Activated naive CD8-positive, alpha-beta T cell treated with anti-CD3 and anti-CD28 coated beads for 36 hours (primary cell): Measurements from ENCODE around the gene LRATD1. TPM values are rescaled to one million over a fixed set of nuclear protein-coding genes. Genes with fewer than 3 reads are reported as not detected.

ENCODE experiments used
- DNase-seq: peaks from one replicate; pipeline ENCODE4 v3.0.0; 2021
- H3K27ac Mint-ChIP-seq: one replicate; pipeline ENCODE4 v1.8.0; 2022; ENCODE audit warnings: mild to moderate bottlenecking, moderate library complexity, mixed read lengths
- H3K27me3 Mint-ChIP-seq: one replicate; pipeline ENCODE4 v1.8.0; 2022; ENCODE audit warnings: mild to moderate bottlenecking, mixed read lengths
- H3K36me3 Mint-ChIP-seq: one replicate; pipeline ENCODE4 v1.8.0; 2021; ENCODE audit warnings: mild to moderate bottlenecking, mixed read lengths
- H3K4me1 Mint-ChIP-seq: one replicate; pipeline ENCODE4 v1.8.0; 2021; ENCODE audit warnings: mixed read lengths
- H3K4me3 Mint-ChIP-seq: one replicate; pipeline ENCODE4 v1.8.0; 2022; ENCODE audit warnings: mild to moderate bottlenecking, moderate library complexity, mixed read lengths
- H3K9me3 Mint-ChIP-seq: one replicate; pipeline ENCODE4 v1.8.0; 2022; ENCODE audit warnings: mixed read lengths
- total RNA-seq, 2 experiments: library from RNA; stranded (reverse); gene quantifications; one replicate each; pipeline ENCODE4 v1.2.3, GENCODE V29; 2021

LRATD1 gene
- total RNA-seq: not detected

- Mint-ChIP-seq H3K36me3 (no peaks in the 10 kb centered on the region), H3K9me3 (no peaks in the 10 kb centered on the region), H3K27ac (no peak within 1 kb of the TSS), H3K27me3 (peaks cover 74% of the 10 kb centered on the region), H3K4me3 (no peak within 1 kb of the TSS), H3K4me1 (no peaks in the 10 kb centered on the region)
- DNase-seq: no peak
Measured at GRCh38 chr2:14632133-14632936, at the start of gene LRATD1. TSS of gene LRATD1 (plus strand) at chr2:14632717. CDS start at chr2:14633980, 1,263 bp downstream.

DNA sequence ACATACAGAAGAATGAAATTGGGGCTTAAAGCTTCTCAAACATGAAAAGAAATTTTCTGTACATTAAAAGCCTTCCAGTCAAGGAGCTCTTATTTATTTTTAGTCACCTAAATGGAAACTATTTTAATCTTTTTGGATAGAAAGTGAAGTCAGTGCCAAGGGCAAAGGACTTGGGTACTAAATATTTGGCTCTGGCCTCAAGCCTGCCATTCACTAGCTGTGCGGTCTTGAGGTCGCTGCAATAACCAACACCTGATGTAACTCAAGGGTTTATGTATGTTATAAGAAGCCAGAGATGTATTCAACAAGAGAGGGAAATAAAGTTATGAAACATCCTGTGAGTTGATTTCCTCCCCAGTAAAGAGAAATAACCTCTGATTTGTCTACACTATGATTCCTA lies 49.5 kb upstream of the LRATD1 start:
- H3K36me3 Mint-ChIP-seq: no peaks in the 10 kb centered on the region
- no peaks in the 10 kb centered on the region for H3K4me1 Mint-ChIP-seq
- no peaks in the 10 kb centered on the region for H3K9me3 Mint-ChIP-seq
- H3K4me3 Mint-ChIP-seq: no peak overlapping the region
- no peak overlapping the region for H3K27ac Mint-ChIP-seq
- H3K27me3 Mint-ChIP-seq: no peaks in the 10 kb centered on the region
- no peak for DNase-seq

GRCh38 chr2:14583802-14584201 lies 48.7 kb upstream of the LRATD1 start:
- no peaks in the 10 kb centered on the region for H3K9me3 Mint-ChIP-seq
- DNase-seq: no peak
- H3K4me1 Mint-ChIP-seq: no peaks in the 10 kb centered on the region

GRCh38 chr2:14587119-14587518 lies 45.4 kb upstream of the LRATD1 start:
- no peaks in the 10 kb centered on the region for H3K4me1 Mint-ChIP-seq
- H3K27me3 Mint-ChIP-seq: no peaks in the 10 kb centered on the region
- no peaks in the 10 kb centered on the region for H3K9me3 Mint-ChIP-seq
- no peak overlapping the region for H3K27ac Mint-ChIP-seq
- H3K36me3 Mint-ChIP-seq: no peaks in the 10 kb centered on the region
- DNase-seq: no peak
- H3K4me3 Mint-ChIP-seq: no peak overlapping the region

More at GRCh38 chr2:14583802-14584201, 48.7 kb upstream of the LRATD1 start:
- Mint-ChIP-seq H3K27ac (no peak overlapping the region), H3K27me3 (no peaks in the 10 kb centered on the region), H3K4me3 (no peak overlapping the region), H3K36me3 (no peaks in the 10 kb centered on the region)

GRCh38 chr2:14601156-14601770 lies 31.3 kb upstream of the LRATD1 start:
- H3K4me3 Mint-ChIP-seq: no peak overlapping the region
- no peak overlapping the region for H3K27ac Mint-ChIP-seq

DNA sequence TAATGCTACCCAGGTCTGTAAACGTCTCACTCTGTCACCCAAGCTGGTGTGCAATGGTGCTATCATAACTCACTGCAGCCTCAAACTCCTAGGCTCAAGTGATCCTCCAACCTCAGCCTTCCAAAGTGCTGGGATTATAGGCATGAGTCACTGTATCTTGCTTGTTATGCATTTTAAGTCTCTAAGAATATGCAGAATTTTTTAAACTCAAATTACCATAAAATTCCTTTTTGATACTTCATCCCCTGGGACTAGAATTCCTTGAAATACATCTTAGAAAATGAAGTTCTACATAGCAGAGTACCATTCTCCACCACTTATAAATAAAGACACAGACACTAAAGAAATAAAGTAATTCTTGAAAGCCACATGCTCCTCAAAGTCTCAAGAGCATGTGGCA lies 30.2 kb upstream of the LRATD1 start:
- H3K27me3 Mint-ChIP-seq: no peaks in the 10 kb centered on the region
- H3K4me3 Mint-ChIP-seq: no peak overlapping the region
- H3K9me3 Mint-ChIP-seq: peaks cover 2% of the 10 kb centered on the region

More at GRCh38 chr2:14601156-14601770, 31.3 kb upstream of the LRATD1 start:
- Mint-ChIP-seq H3K36me3 (no peaks in the 10 kb centered on the region), H3K9me3 (no peaks in the 10 kb centered on the region), H3K4me1 (peaks cover 4% of the 10 kb centered on the region), H3K27me3 (no peaks in the 10 kb centered on the region)
- no peak for DNase-seq

GRCh38 chr2:14603676-14604075 lies 28.8 kb upstream of the LRATD1 start:
- Mint-ChIP-seq H3K4me3 (no peak overlapping the region), H3K4me1 (peaks cover 4% of the 10 kb centered on the region), H3K36me3 (no peaks in the 10 kb centered on the region), H3K9me3 (peaks cover 2% of the 10 kb centered on the region), H3K27ac (no peak overlapping the region), H3K27me3 (no peaks in the 10 kb centered on the region)
- DNase-seq: no peak

More for the DNA sequence above, 30.2 kb upstream of the LRATD1 start:
- no peaks in the 10 kb centered on the region for H3K36me3 Mint-ChIP-seq
- DNase-seq: no peak
- peaks cover 4% of the 10 kb centered on the region for H3K4me1 Mint-ChIP-seq
- H3K27ac Mint-ChIP-seq: no peak overlapping the region

DNA sequence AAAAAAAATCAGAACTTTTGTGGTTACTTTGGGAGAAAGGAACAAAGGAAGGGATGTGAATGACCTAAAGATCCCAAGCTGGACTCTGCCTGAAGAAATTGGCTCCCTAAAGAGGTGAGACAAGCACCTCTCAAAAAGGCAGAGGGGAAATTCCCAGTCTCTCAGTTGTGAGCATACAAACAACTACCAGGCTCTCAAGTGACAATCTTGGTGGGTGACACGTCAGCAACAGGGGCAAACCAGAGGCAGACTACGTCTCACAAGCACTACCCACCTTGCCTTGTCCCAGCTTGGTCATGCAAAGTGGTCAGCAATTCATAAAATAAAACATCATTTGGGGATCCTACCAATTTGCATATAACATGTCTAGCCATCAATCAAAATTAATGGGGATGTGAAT lies 24.3 kb upstream of the LRATD1 start:
- Mint-ChIP-seq H3K4me3 (no peak overlapping the region), H3K4me1 (no peaks in the 10 kb centered on the region), H3K9me3 (peaks cover 3% of the 10 kb centered on the region), H3K27me3 (no peaks in the 10 kb centered on the region), H3K36me3 (no peaks in the 10 kb centered on the region), H3K27ac (no peak overlapping the region)
- DNase-seq: no peak

DNA sequence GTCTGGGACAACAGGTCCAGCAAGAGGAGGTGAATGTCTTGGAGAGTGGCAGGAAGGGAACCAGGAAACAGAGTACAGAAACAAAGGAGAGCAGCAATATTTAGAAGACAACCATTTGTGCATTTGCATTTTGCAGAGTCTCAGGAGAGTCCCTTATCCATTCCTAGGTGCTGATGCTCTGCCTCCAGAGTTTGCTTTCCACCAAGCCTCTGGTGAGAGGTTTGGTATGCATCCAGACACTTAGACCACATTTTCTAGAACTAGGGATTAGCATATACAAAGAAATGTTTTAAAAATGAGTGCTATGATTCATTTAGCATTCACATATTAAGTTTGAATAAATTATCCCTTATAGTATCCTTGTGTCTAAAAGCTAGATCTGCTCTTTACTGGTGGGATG lies 18.5 kb upstream of the LRATD1 start:
- Mint-ChIP-seq H3K27me3 (peaks cover 3% of the 10 kb centered on the region), H3K4me1 (no peaks in the 10 kb centered on the region), H3K9me3 (peaks cover 2% of the 10 kb centered on the region), H3K36me3 (no peaks in the 10 kb centered on the region), H3K4me3 (no peak overlapping the region), H3K27ac (no peak overlapping the region)
- no peak for DNase-seq

DNA sequence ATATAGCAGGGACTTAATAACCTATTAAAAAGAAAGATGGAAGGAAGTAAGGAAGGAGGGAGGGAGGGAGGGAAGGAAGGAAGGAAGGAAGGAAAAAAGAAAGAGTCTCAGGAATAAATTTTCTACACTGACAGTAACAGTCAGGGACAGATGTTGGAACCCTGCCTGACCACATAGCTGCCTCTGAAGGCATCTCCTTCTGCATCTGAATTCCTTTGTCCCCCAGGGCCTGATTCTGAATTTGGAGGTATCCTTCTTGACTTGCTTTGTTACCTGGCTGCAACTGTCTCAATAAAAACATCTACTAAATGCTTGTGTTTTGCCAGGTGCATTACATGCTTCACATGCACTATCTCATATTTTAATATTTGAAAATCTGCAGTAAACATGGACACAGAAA lies 17.4 kb upstream of the LRATD1 start:
- DNase-seq: no peak
- H3K36me3 Mint-ChIP-seq: no peaks in the 10 kb centered on the region
- no peaks in the 10 kb centered on the region for H3K4me1 Mint-ChIP-seq
- peaks cover 6% of the 10 kb centered on the region for H3K27me3 Mint-ChIP-seq
- H3K9me3 Mint-ChIP-seq: no peaks in the 10 kb centered on the region
- H3K4me3 Mint-ChIP-seq: no peak overlapping the region
- no peak overlapping the region for H3K27ac Mint-ChIP-seq

GRCh38 chr2:14615760-14616159 lies 16.8 kb upstream of the LRATD1 start:
- Mint-ChIP-seq H3K4me3 (no peak overlapping the region), H3K9me3 (no peaks in the 10 kb centered on the region), H3K36me3 (no peaks in the 10 kb centered on the region), H3K4me1 (no peaks in the 10 kb centered on the region), H3K27me3 (peaks cover 6% of the 10 kb centered on the region), H3K27ac (no peak overlapping the region)
- DNase-seq: no peak

- H3K4me3 Mint-ChIP-seq: no peak overlapping the region
- no peak for DNase-seq
- no peak overlapping the region for H3K27ac Mint-ChIP-seq
Measured at GRCh38 chr2:14616342-14616741, 16.2 kb upstream of the LRATD1 start.

DNA sequence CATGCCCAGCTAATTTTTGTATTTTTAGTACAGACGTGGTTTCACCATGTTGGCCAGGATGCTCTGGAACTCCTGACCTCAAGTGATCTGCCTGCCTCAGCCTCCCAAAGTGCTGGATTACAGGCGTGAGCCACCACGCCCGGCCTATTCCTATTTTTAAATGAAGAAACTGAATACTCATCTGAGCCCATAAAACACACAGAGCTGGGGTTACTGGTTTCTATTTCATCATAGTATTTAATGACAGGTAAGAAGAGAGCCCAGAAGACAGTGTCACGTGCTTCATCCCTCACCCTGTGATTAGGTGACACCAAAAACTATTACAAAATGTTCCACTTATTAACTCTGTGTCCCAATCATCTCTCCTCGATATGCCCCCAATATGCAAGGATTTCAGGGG lies 15.6 kb upstream of the LRATD1 start:
- Mint-ChIP-seq H3K27ac (no peak overlapping the region), H3K4me3 (no peak overlapping the region), H3K27me3 (peaks cover 6% of the 10 kb centered on the region), H3K4me1 (no peaks in the 10 kb centered on the region), H3K9me3 (no peaks in the 10 kb centered on the region), H3K36me3 (no peaks in the 10 kb centered on the region)
- DNase-seq: no peak

More at GRCh38 chr2:14616342-14616741, 16.2 kb upstream of the LRATD1 start:
- Mint-ChIP-seq H3K36me3 (no peaks in the 10 kb centered on the region), H3K9me3 (no peaks in the 10 kb centered on the region), H3K4me1 (no peaks in the 10 kb centered on the region), H3K27me3 (peaks cover 6% of the 10 kb centered on the region)

GRCh38 chr2:14619441-14619840 lies 13.1 kb upstream of the LRATD1 start:
- H3K27me3 Mint-ChIP-seq: peaks cover 3% of the 10 kb centered on the region
- H3K36me3 Mint-ChIP-seq: no peaks in the 10 kb centered on the region
- H3K27ac Mint-ChIP-seq: no peak overlapping the region

DNA sequence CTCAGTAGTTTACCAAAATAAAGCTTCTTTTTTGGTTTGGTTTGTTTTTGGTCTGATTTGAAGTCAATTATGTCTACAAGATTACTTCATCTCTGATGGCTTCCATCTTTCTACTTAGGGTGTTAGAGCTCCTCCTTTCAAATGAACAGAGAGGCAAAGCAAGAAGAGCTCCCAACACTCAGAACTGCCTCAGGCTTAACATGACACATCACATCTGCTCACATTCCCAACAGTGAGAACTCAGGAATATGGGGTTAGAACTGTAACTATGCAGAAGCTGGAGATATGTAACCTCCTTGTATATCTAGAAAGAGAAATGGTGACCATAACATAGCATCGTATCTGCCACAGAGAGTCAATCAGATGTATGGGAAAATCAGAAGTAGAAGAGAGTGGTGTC lies 11.4 kb upstream of the LRATD1 start:
- Mint-ChIP-seq H3K9me3 (no peaks in the 10 kb centered on the region), H3K36me3 (no peaks in the 10 kb centered on the region), H3K4me3 (no peak overlapping the region), H3K27ac (no peak overlapping the region), H3K4me1 (no peaks in the 10 kb centered on the region), H3K27me3 (peaks cover 3% of the 10 kb centered on the region)
- no peak for DNase-seq

More at GRCh38 chr2:14619441-14619840, 13.1 kb upstream of the LRATD1 start:
- no peaks in the 10 kb centered on the region for H3K9me3 Mint-ChIP-seq
- no peaks in the 10 kb centered on the region for H3K4me1 Mint-ChIP-seq
- no peak overlapping the region for H3K4me3 Mint-ChIP-seq
- DNase-seq: no peak
